Measurements from ENCODE around the gene SFXN3.

DNA sequence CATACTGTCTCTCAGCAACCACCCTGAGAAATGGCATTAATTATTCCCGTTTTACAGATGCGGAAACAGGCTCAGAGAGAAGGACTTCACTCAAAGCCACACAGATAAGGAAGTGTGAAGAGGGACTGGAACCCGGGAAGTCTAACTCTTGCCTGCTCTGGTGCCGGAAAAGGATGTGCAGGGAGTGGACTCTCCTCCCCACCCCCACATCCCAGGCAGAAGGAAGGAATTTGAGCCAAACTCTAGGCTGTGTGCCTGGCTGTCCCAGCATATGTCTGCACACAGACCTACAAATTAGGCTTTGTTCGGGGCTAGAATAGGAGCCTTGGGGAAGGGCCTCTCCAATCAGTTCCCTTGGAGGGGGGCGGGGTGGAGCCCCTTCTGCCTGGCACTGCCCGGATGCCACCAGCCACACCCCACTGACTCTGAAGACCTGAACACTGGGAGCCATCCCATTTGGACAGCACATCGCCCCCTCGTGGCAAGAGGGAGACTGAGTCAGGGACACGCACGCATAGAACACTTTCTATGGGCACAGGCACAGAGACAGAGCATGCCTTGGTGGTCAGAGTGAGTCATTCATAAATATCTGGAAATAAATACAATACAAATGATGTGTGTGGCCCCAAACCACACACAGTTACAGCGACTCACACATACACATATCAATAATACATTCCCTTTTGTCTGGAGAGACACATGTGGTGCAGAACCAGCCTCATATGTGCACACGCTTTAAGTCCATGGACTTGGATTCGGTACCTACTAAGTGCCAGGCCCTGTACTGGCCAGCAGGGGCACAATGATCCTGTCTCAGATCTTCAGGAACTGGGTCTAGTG is 18.3 kb upstream of the SFXN3 start:
- TF ChIP-seq, protein P1, sequence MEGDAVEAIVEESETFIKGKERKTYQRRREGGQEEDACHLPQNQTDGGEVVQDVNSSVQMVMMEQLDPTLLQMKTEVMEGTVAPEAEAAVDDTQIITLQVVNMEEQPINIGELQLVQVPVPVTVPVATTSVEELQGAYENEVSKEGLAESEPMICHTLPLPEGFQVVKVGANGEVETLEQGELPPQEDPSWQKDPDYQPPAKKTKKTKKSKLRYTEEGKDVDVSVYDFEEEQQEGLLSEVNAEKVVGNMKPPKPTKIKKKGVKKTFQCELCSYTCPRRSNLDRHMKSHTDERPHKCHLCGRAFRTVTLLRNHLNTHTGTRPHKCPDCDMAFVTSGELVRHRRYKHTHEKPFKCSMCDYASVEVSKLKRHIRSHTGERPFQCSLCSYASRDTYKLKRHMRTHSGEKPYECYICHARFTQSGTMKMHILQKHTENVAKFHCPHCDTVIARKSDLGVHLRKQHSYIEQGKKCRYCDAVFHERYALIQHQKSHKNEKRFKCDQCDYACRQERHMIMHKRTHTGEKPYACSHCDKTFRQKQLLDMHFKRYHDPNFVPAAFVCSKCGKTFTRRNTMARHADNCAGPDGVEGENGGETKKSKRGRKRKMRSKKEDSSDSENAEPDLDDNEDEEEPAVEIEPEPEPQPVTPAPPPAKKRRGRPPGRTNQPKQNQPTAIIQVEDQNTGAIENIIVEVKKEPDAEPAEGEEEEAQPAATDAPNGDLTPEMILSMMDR (IDR thresholded peaks at IDR 0.05) = peak in 6 of 7 experiments; percentile 25 to 95 (median 77)
- TF ChIP-seq POLR2A (IDR thresholded peaks at IDR 0.05) (no peak), POLR2AphosphoS5 (IDR thresholded peaks at IDR 0.05) (peak; percentile 55 to 68 (median 56))
